NT2/D1 (cell line): ENCODE measurements around the gene POMC.

Source experiments
- SUZ12 ChIP-seq: IDR thresholded peaks from 2 replicates; pipeline ENCODE4 v1.6.1; 2011; ENCODE audit not compliant: insufficient read length, insufficient read depth; ENCODE audit errors: extremely low read depth
- ZNF274 ChIP-seq: IDR thresholded peaks from 2 replicates; pipeline ENCODE4 v1.6.1; 2011; ENCODE audit warnings: mild to moderate bottlenecking, low read depth, low read length

DNA sequence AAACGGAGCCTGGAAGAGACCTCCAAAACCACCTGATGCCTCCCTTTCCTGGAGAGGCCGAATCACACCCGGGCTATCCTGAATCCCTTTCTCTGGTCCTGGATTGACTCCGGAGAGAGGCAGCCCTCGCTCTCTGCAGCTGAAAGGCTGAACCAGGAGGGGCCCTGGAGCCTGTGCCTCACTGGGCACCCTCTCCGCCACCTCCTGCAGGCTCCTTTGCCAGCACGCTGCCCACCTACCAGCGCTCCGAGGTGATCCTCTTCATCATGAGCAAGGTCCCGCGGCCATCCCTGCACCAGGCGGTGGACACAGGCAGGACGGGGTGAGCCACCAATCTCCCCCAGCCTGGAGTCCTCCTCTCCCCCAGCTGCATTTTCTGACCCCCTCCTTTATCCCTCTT, 35.7 kb downstream of the POMC start:
- no peak for TF ChIP-seq ZNF274
- TF ChIP-seq SUZ12: no peak
